K562 (cell line): Measurements from ENCODE around the gene NDUFAF4. TPM values are rescaled to one million over a fixed set of nuclear protein-coding genes. Genes with fewer than 3 reads are reported as not detected.

Source experiments
- ATAC-seq: fragments of 200-7000 bp; cut with Tn5 transposase; 3 replicates; pipeline ENCODE4 v1.9.1; 2020; ENCODE audit warnings: moderate library complexity
- BruUV-seq: library from RNA; stranded (reverse); fragments of 400-500 nt; replicated peaks from 2 replicates; lab custom pipeline; 2021; lab: Mats Ljungman, UMichigan
- CTCF ChIA-PET: fragments of 300-600 bp; formaldehyde crosslinking; extraction: SDS; loops from one replicate; lab custom pipeline; 2021; ENCODE audit warnings: low intra/inter-chr PET ratio; lab: Yijun Ruan, JAX
- POLR2A ChIA-PET: fragments of 300-600, 350-650 bp; sonication (Branson Sonifier 250); formaldehyde crosslinking; extraction: SDS; loops from one replicate; lab custom pipeline; 2021; ENCODE audit warnings: antibody characterized with exemption, inconsistent platforms; lab: Yijun Ruan, JAX
- DNase-seq, 4 experiments: peaks; one replicate each; pipeline versions ENCODE4 v3.0.0 to v3.0.0-alpha.2; 2011 to 2018; ENCODE audit warnings: low spot score in 3 of 4, mixed read lengths in 3 of 4; ENCODE audit errors: extremely low read depth in 1 of 4
- FAIRE-seq: peaks from 2 replicates; lab custom pipeline; 2011; peaks lifted over from hg19 to GRCh38; lab: Jason Lieb, UNC
- H2AFZ ChIP-seq: 2 replicates; pipeline ENCODE4 v1.6.0; 2011; ENCODE audit warnings: low read depth, low read length, control low read depth, inconsistent platforms
- H3K27ac ChIP-seq: fragments of 200-600 bp; 3 replicates; pipeline ENCODE4 v1.8.0; 2011; ENCODE audit warnings: low read depth, mild to moderate bottlenecking, control low read depth, inconsistent platforms, low read length, moderate library complexity, mixed read lengths; ENCODE audit errors: extremely low read depth
- H3K27me3 ChIP-seq, 2 experiments: fragments of 300-600 bp in 1 of 2; 2 replicates in 1 of 2; 3 replicates in 1 of 2; pipeline versions ENCODE4 v1.6.0 to v1.8.0; 2011; ENCODE audit warnings: inconsistent platforms in 2 of 2, low read length in 2 of 2, mild to moderate bottlenecking in 1 of 2, mixed read lengths in 1 of 2, moderate library complexity in 1 of 2; ENCODE audit not compliant: control insufficient read depth in 2 of 2, insufficient read depth in 2 of 2
- H3K36me3 ChIP-seq: fragments of 300-600 bp; 3 replicates; pipeline ENCODE4 v1.8.0; 2011; ENCODE audit warnings: mild to moderate bottlenecking, low read length, inconsistent platforms; ENCODE audit not compliant: control insufficient read depth, insufficient read depth
- H3K4me1 ChIP-seq, 2 experiments: fragments of 200-600 bp in 1 of 2; replicated peaks in 1 of 2; 2 replicates in 1 of 2; 3 replicates in 1 of 2; pipeline versions ENCODE4 v1.5.1 to v1.8.0; 2011; ENCODE audit warnings: inconsistent platforms in 2 of 2, low read length in 2 of 2, mild to moderate bottlenecking in 1 of 2, mixed read lengths in 1 of 2, moderate library complexity in 1 of 2; ENCODE audit not compliant: control insufficient read depth in 2 of 2, insufficient read depth in 2 of 2
- H3K4me2 ChIP-seq: 2 replicates; pipeline ENCODE4 v1.6.1; 2011; ENCODE audit warnings: low read length, control low read depth, inconsistent platforms, mixed read lengths; ENCODE audit not compliant: insufficient read depth
- H3K4me3 ChIP-seq: fragments of 200-600 bp; sonication (generic), shearing (Covaris generic); 2 replicates; pipeline ENCODE4 v1.5.1; 2016; ENCODE audit warnings: control low read depth, inconsistent platforms
- H3K79me2 ChIP-seq: fragments of 200-600 bp; 3 replicates; pipeline ENCODE4 v1.8.0; 2011; ENCODE audit warnings: low read length, inconsistent platforms; ENCODE audit not compliant: control insufficient read depth, insufficient read depth
- H3K9ac ChIP-seq, 2 experiments: 2 replicates each; pipeline versions ENCODE4 v1.6.0 to v1.6.1; 2011; ENCODE audit warnings: low read depth in 2 of 2, low read length in 2 of 2, control low read depth in 1 of 2, inconsistent platforms in 1 of 2, mild to moderate bottlenecking in 1 of 2, mixed read lengths in 1 of 2; ENCODE audit not compliant: insufficient read depth in 1 of 2
- H3K9me1 ChIP-seq: one replicate; pipeline ENCODE4 v1.6.0; 2011; ENCODE audit warnings: inconsistent platforms, mild to moderate bottlenecking, low read length, moderate library complexity; ENCODE audit not compliant: control insufficient read depth, insufficient read depth
- H3K9me3 ChIP-seq: replicated peaks from 2 replicates; pipeline ENCODE4 v1.5.1; 2011; ENCODE audit warnings: low read depth, low read length, inconsistent platforms; ENCODE audit not compliant: control insufficient read depth, insufficient read depth
- H4K20me1 ChIP-seq: replicated peaks from 2 replicates; pipeline ENCODE4 v1.6.1; 2011; ENCODE audit warnings: low read length, inconsistent platforms, mixed read lengths; ENCODE audit not compliant: control insufficient read depth, insufficient read depth
- ATF6 ChIP-seq: sonication (generic); formaldehyde crosslinking; IDR thresholded peaks from 2 replicates; pipeline ENCODE4 v1.4.0; 2020; ENCODE audit warnings: mild to moderate bottlenecking, missing genetic modification reagents
- BACH1 ChIP-seq: fragments of 200-800 bp; sonication (Bioruptor generic); IDR thresholded peaks from 2 replicates; pipeline ENCODE4 v1.6.1; 2016; ENCODE audit warnings: missing genetic modification characterization, missing compliant biosample characterization
- DIDO1 ChIP-seq: fragments of 450-650 bp; IDR thresholded peaks from 2 replicates; pipeline ENCODE4 v1.6.1; 2016; ENCODE audit warnings: low read depth, missing biosample characterization, missing genetic modification characterization
- EZH2 ChIP-seq: IDR thresholded peaks from 2 replicates; pipeline ENCODE4 v1.6.1; 2012; ENCODE audit warnings: low read depth, mild to moderate bottlenecking, inconsistent platforms, low read length, borderline replicate concordance
- FOXJ2 ChIP-seq: fragments of 200-800 bp; sonication (Bioruptor generic); IDR thresholded peaks from 2 replicates; pipeline ENCODE4 v1.6.1; 2016; ENCODE audit warnings: missing genetic modification characterization, missing compliant biosample characterization
- HDAC1 ChIP-seq, 2 experiments: fragments of 450-650 bp; IDR thresholded peaks; 2 replicates each; pipeline ENCODE4 v1.6.1; 2016 to 2017; ENCODE audit warnings: inconsistent platforms in 1 of 2, mild to moderate bottlenecking in 1 of 2, moderate library complexity in 1 of 2
- MGA ChIP-seq: fragments of 450-650 bp; IDR thresholded peaks from 2 replicates; pipeline ENCODE4 v1.6.1; 2016; ENCODE audit warnings: mild to moderate bottlenecking, moderate library complexity
- RCOR1 ChIP-seq, 2 experiments: IDR thresholded peaks; 2 replicates each; pipeline ENCODE4 v1.6.1; 2012; ENCODE audit warnings: low read depth in 2 of 2, low read length in 2 of 2, borderline replicate concordance in 1 of 2, improper control_type of control experiment in 1 of 2
- SREBF2 ChIP-seq: sonication (generic); formaldehyde crosslinking; IDR thresholded peaks from 2 replicates; pipeline ENCODE4 v1.4.0; 2020; ENCODE audit warnings: mild to moderate bottlenecking, missing genetic modification reagents
- WGBS: fragments of 100-300 bp; shearing (Covaris generic); methylation state at CpG from one replicate; pipeline ENCODE4 v1.1.6; 2016; ENCODE audit warnings: low coverage, mixed read lengths; ENCODE audit not compliant: insufficient coverage; ENCODE audit errors: missing lambda C conversion rate; 5-methylcytosine and 5-hydroxymethylcytosine counted together
- in situ Hi-C: fragments of 300-500 bp; cut with MboI; formaldehyde crosslinking; loops from 4 replicates; pipeline ENCODE4 v1.15.0; 2018; ENCODE audit warnings: inconsistent platforms, mixed read lengths
- intact Hi-C: fragments of 100-400 bp; cut with micrococcal nuclease; formaldehyde crosslinking; loops from 2 replicates; pipeline ENCODE4 v1.14.2; 2022
- polyA plus RNA-seq, 8 experiments: library from polyadenylated mRNA; depleted of rRNA in 4 of 8; stranded (reverse) in 5 of 8; unstranded in 3 of 8; fragments of >200 nt; fragmentation: Nextera tagmentation in 2 of 8; fragmentation: Illumina TruSeq in 1 of 8; extraction: Ambion mirVana in 2 of 8; extraction: Trizol in 1 of 8; gene quantifications; 2 replicates each; pipeline versions ENCODE4 v1.2.1 to v1.2.3, GENCODE V29; 2011 to 2014; ENCODE audit warnings: inconsistent platforms in 1 of 8, missing spikeins in 1 of 8
- total RNA-seq, 7 experiments: library from RNA; depleted of rRNA in 6 of 7; stranded (reverse); fragments of >200 nt in 6 of 7; fragmentation: Illumina TruSeq in 2 of 7; extraction: Trizol in 2 of 7; gene quantifications; 2 replicates each; pipeline versions ENCODE4 v1.2.1 to v1.2.3, GENCODE V29; 2011 to 2021; ENCODE audit warnings: low replicate concordance in 1 of 7

NDUFAF4 gene
- total and polyA plus RNA-seq, 9 of the 15 experiments (the other 6 are each of a cell fraction or from before 2014, with no cell fraction given) = 45.0 to 418 (median 136) TPM

GRCh38 chr6:96841345-96841744, 56.3 kb downstream of the NDUFAF4 start:
- H3K9me1 ChIP-seq = no peaks in the 10 kb centered on the region
- H3K9ac ChIP-seq = no peak overlapping the region
- in situ Hi-C loops (no loop called here), intact Hi-C loops (no loop called here)
- H3K27me3 ChIP-seq = peaks cover 0 to 9% of the 10 kb centered on the region in 2 experiments; a peak in 2 of 5 replicates
- no TSS peak for BruUV-seq
- no peak for ATAC-seq
- H4K20me1 ChIP-seq = no peaks in the 10 kb centered on the region
- H3K4me2 ChIP-seq = no peak overlapping the region
- no peak for DNase-seq
- CTCF ChIA-PET = no interaction called here
- POLR2A ChIA-PET = no interaction called here
- H3K4me3 ChIP-seq = no peak overlapping the region
- 0% methylated on average over 2 of the region's 2 CpGs for WGBS
- no peaks in the 10 kb centered on the region for H3K36me3 ChIP-seq
- H3K79me2 ChIP-seq = peaks cover 5% of the 10 kb centered on the region; the same call in 2 of the 3 replicates
- FAIRE-seq = no peak
- H3K27ac ChIP-seq = no peak overlapping the region
- H3K9me3 ChIP-seq = no peaks in the 10 kb centered on the region
- H3K4me1 ChIP-seq = peaks cover 0 to 7% of the 10 kb centered on the region in 2 experiments; a peak in 2 of 5 replicates
- H2AFZ ChIP-seq = no peak overlapping the region
- TF ChIP-seq EZH2 (no peak), ATF6 (CRISPR knock-in tag) (no peak), SREBF2 (CRISPR knock-in tag) (no peak), HDAC1 (IDR thresholded peaks at IDR 0.05) (no peak), DIDO1 (no peak), MGA (no peak), RCOR1 (IDR thresholded peaks at IDR 0.05; ENCODE audit: borderline replicate concordance in 1 of 2, low read depth in 2 of 2, low read length in 2 of 2) (no peak), BACH1 (tag) (no peak), FOXJ2 (tag) (no peak)
